GM12878 (cell line): ENCODE results near the gene FADD. TPM values are rescaled to one million over a fixed set of nuclear protein-coding genes. Genes with fewer than 3 reads are reported as not detected.

Experiments
- ATAC-seq: fragments of 200-7000 bp; cut with Tn5 transposase; 3 replicates; pipeline ENCODE4 v1.9.1; 2020; ENCODE audit warnings: mild to moderate bottlenecking, moderate library complexity
- BruUV-seq: library from RNA; stranded (reverse); fragments of 400-500 nt; replicated peaks from 2 replicates; lab custom pipeline; 2021; lab: Mats Ljungman, UMichigan
- CTCF ChIA-PET: fragments of 300-600 bp; sonication (Branson Sonifier 250); formaldehyde crosslinking; extraction: SDS; loops from one replicate; lab custom pipeline; 2021; ENCODE audit warnings: inconsistent platforms; lab: Yijun Ruan, JAX
- POLR2A ChIA-PET: fragments of 350-600 bp; formaldehyde crosslinking; extraction: SDS; loops from one replicate; lab custom pipeline; 2021; ENCODE audit warnings: inconsistent platforms; lab: Charles Lee
- RAD21 ChIA-PET: fragments of 300-600 bp; sonication (Branson Sonifier 250); formaldehyde crosslinking; loops from one replicate; lab custom pipeline; 2023; ENCODE audit warnings: antibody characterized with exemption; ENCODE audit not compliant: unreplicated experiment; lab: Charles Lee
- SMC1A ChIA-PET: fragments of 300-600 bp; sonication (Branson Sonifier 250); formaldehyde crosslinking; loops from one replicate; lab custom pipeline; 2023; ENCODE audit not compliant: unreplicated experiment, uncharacterized antibody; lab: Charles Lee
- DNase-seq: peaks from one replicate; pipeline ENCODE4 v3.0.0-alpha.2; 2011; ENCODE audit warnings: low read depth, low spot score
- FAIRE-seq: peaks from 3 replicates; lab custom pipeline; 2011; peaks lifted over from hg19 to GRCh38; lab: Jason Lieb, UNC
- H2AFZ ChIP-seq: 2 replicates; pipeline ENCODE4 v1.6.0; 2011; ENCODE audit warnings: low read depth, low read length, control low read depth; ENCODE audit not compliant: control insufficient read depth
- H3K27ac ChIP-seq: 2 replicates; pipeline ENCODE4 v1.5.1; 2011; ENCODE audit warnings: control low read depth; ENCODE audit not compliant: control insufficient read depth, insufficient read depth
- H3K27me3 ChIP-seq, 2 experiments: replicated peaks in 1 of 2; 2 replicates each; pipeline versions ENCODE4 v1.6.0 to v1.6.1; 2011; ENCODE audit warnings: low read length in 1 of 2; ENCODE audit not compliant: control insufficient read depth in 2 of 2, insufficient read depth in 2 of 2
- H3K36me3 ChIP-seq, 2 experiments: 2 replicates each; pipeline ENCODE4 v1.5.1; 2011; ENCODE audit warnings: low read length in 1 of 2; ENCODE audit not compliant: control insufficient read depth in 2 of 2, insufficient read depth in 2 of 2
- H3K4me1 ChIP-seq: 2 replicates; pipeline ENCODE4 v1.6.1; 2011; ENCODE audit warnings: mild to moderate bottlenecking, low read length, moderate library complexity, mixed read lengths; ENCODE audit not compliant: control insufficient read depth, insufficient read depth
- H3K4me2 ChIP-seq: 2 replicates; pipeline ENCODE4 v1.6.0; 2011; ENCODE audit warnings: control low read depth; ENCODE audit not compliant: control insufficient read depth, insufficient read depth
- H3K4me3 ChIP-seq: fragments of 200-600 bp; sonication (generic); 2 replicates; pipeline ENCODE4 v1.5.1; 2016
- H3K79me2 ChIP-seq: 2 replicates; pipeline ENCODE4 v1.6.0; 2011; ENCODE audit warnings: low read length; ENCODE audit not compliant: control insufficient read depth, insufficient read depth
- H3K9ac ChIP-seq: 2 replicates; pipeline ENCODE4 v1.8.0; 2011; ENCODE audit warnings: low read length, control low read depth, mixed read lengths; ENCODE audit not compliant: control insufficient read depth, insufficient read depth
- H3K9me3 ChIP-seq: replicated peaks from 3 replicates; pipeline ENCODE4 v1.5.1; 2011; ENCODE audit warnings: mild to moderate bottlenecking, low read length; ENCODE audit not compliant: control insufficient read depth, insufficient read depth
- H4K20me1 ChIP-seq: 2 replicates; pipeline ENCODE4 v1.6.0; 2011; ENCODE audit not compliant: control insufficient read depth, insufficient read depth
- BMI1 ChIP-seq: fragments of 450-650 bp; IDR thresholded peaks from 2 replicates; pipeline ENCODE4 v1.6.1; 2016; ENCODE audit warnings: mild to moderate bottlenecking, moderate library complexity, borderline replicate concordance
- CEBPZ ChIP-seq: fragments of 150-350 bp; IDR thresholded peaks from 2 replicates; pipeline ENCODE4 v1.6.1; 2016; ENCODE audit warnings: low read depth, low read length
- CHD1 ChIP-seq: IDR thresholded peaks from 2 replicates; pipeline ENCODE4 v1.6.1; 2012; ENCODE audit warnings: low read depth, low read length, improper control_type of control experiment
- CHD4 ChIP-seq: fragments of 200-600 bp; sonication (generic); IDR thresholded peaks from 2 replicates; pipeline ENCODE4 v1.6.1; 2016; ENCODE audit warnings: mild to moderate bottlenecking
- E2F4 ChIP-seq: IDR thresholded peaks from 2 replicates; pipeline ENCODE4 v1.6.1; 2012; ENCODE audit warnings: low read depth, low read length, improper control_type of control experiment
- GABPA ChIP-seq: IDR thresholded peaks from 2 replicates; pipeline ENCODE4 v1.6.1; 2014; ENCODE audit warnings: antibody characterized with exemption, low read depth, mild to moderate bottlenecking, inconsistent platforms
- JUNB ChIP-seq: IDR thresholded peaks from 2 replicates; pipeline ENCODE4 v1.6.1; 2016; ENCODE audit warnings: antibody characterized with exemption, mild to moderate bottlenecking
- KLF5 ChIP-seq: fragments of 450-650 bp; IDR thresholded peaks from 2 replicates; pipeline ENCODE4 v1.6.1; 2014; ENCODE audit warnings: mild to moderate bottlenecking; ENCODE audit not compliant: partially characterized antibody
- NR2C2 ChIP-seq: IDR thresholded peaks from 2 replicates; pipeline ENCODE4 v1.6.1; 2011; ENCODE audit warnings: borderline replicate concordance, low read depth; ENCODE audit not compliant: control insufficient read depth, insufficient read length
- PML ChIP-seq: IDR thresholded peaks from 2 replicates; pipeline ENCODE4 v1.6.1; 2012; ENCODE audit warnings: low read length, inconsistent platforms
- SMARCA5 ChIP-seq: fragments of 450-650 bp; IDR thresholded peaks from 2 replicates; pipeline ENCODE4 v1.6.1; 2017; ENCODE audit warnings: mild to moderate bottlenecking
- SUPT20H ChIP-seq: IDR thresholded peaks from 2 replicates; pipeline ENCODE4 v1.6.1; 2011; ENCODE audit warnings: low read depth, mild to moderate bottlenecking, low read length, moderate library complexity, borderline replicate concordance; ENCODE audit not compliant: control insufficient read depth
- ZBED1 ChIP-seq: IDR thresholded peaks from 2 replicates; pipeline ENCODE4 v1.6.1; 2016; ENCODE audit warnings: borderline replicate concordance
- WGBS: methylation state at CpG from one replicate; pipeline ENCODE4 v1.1.6; 2016; ENCODE audit warnings: low lambda C conversion rate; ENCODE audit not compliant: insufficient replicate concordance, insufficient coverage; ENCODE audit errors: missing lambda C conversion rate; 5-methylcytosine and 5-hydroxymethylcytosine counted together
- in situ Hi-C: fragments of 300-500 bp; cut with MboI; formaldehyde crosslinking; loops from 9 replicates; pipeline ENCODE4 v1.14.3; 2018; ENCODE audit warnings: mixed read lengths
- intact Hi-C: fragments of 100-400 bp; cut with micrococcal nuclease; formaldehyde crosslinking; loops from one replicate; pipeline ENCODE4 v1.14.2; 2022; ENCODE audit not compliant: unreplicated experiment
- polyA plus RNA-seq, 11 experiments: library from polyadenylated mRNA; depleted of rRNA in 4 of 11; unstranded in 6 of 11; stranded (reverse) in 5 of 11; fragments of >200 nt; fragmentation: Nextera tagmentation in 4 of 11; fragmentation: Illumina TruSeq in 1 of 11; extraction: Ambion mirVana in 4 of 11; extraction: Trizol in 1 of 11; gene quantifications; 1 replicate in 1 of 11; 2 replicates in 10 of 11; pipeline versions ENCODE4 v1.2.1 to v1.2.3, GENCODE V29; 2011 to 2016; ENCODE audit warnings: inconsistent platforms in 2 of 11, missing spikeins in 2 of 11, low read depth in 1 of 11
- total RNA-seq, 4 experiments: library from RNA; depleted of rRNA in 3 of 4; stranded (reverse); fragments of >200 nt in 3 of 4; fragmentation: Illumina TruSeq in 1 of 4; extraction: Trizol in 1 of 4; gene quantifications; 2 replicates each; pipeline versions ENCODE4 v1.2.1 to v1.2.3, GENCODE V29; 2013 to 2021

FADD gene
- total and polyA plus RNA-seq, 10 of the 15 experiments (the other 5 are each of a cell fraction or from before 2014, with no cell fraction given), result 0.32 to 38.7 (median 21.8) TPM

- TF ChIP-seq PML, result no peak
- no peak for TF ChIP-seq KLF5
- TF ChIP-seq BMI1, result no peak
- no peak for TF ChIP-seq SUPT20H
- TF ChIP-seq CHD4, result no peak
- TF ChIP-seq CHD1, result no peak
- TF ChIP-seq SMARCA5, result no peak
- TF ChIP-seq JUNB, result no peak
- no peak for TF ChIP-seq E2F4
- TF ChIP-seq ZBED1, result no peak
- TF ChIP-seq NR2C2, result no peak
- no peak for TF ChIP-seq GABPA
- no peak for TF ChIP-seq CEBPZ
- no peaks in the 10 kb centered on the region for H3K4me1 ChIP-seq
- SMC1A ChIA-PET, result no interaction called here
- POLR2A ChIA-PET, result no interaction called here
- intact Hi-C loops, result no loop called here
- no peak for ATAC-seq
- FAIRE-seq, result no peak
- H3K9me3 ChIP-seq, result no peaks in the 10 kb centered on the region; the same call in 2 of the 3 replicates
- CTCF ChIA-PET, result no interaction called here
- in situ Hi-C loops, result no loop called here
- H3K27me3 ChIP-seq, result peaks cover 0 to 2% of the 10 kb centered on the region in 2 experiments; a peak in 3 of 4 replicates
- no peaks in the 10 kb centered on the region for H3K79me2 ChIP-seq
- 51% methylated on average over 4 of the region's 4 CpGs for WGBS
- H3K36me3 ChIP-seq, result no peaks in the 10 kb centered on the region
- RAD21 ChIA-PET, result no interaction called here
- H3K4me2 ChIP-seq, result no peak overlapping the region
- H2AFZ ChIP-seq, result no peak overlapping the region
- no peak overlapping the region for H3K27ac ChIP-seq
- H3K4me3 ChIP-seq, result no peak overlapping the region
- no TSS peak for BruUV-seq
- H4K20me1 ChIP-seq, result no peaks in the 10 kb centered on the region; the same call in 1 of the 2 replicates
- no peak overlapping the region for H3K9ac ChIP-seq
- DNase-seq, result no peak
Observed at GRCh38 chr11:70242885-70243284, 39.8 kb downstream of the FADD start.
